ENCODE data around the gene MTMR1.

MTMR1 gene

DNA sequence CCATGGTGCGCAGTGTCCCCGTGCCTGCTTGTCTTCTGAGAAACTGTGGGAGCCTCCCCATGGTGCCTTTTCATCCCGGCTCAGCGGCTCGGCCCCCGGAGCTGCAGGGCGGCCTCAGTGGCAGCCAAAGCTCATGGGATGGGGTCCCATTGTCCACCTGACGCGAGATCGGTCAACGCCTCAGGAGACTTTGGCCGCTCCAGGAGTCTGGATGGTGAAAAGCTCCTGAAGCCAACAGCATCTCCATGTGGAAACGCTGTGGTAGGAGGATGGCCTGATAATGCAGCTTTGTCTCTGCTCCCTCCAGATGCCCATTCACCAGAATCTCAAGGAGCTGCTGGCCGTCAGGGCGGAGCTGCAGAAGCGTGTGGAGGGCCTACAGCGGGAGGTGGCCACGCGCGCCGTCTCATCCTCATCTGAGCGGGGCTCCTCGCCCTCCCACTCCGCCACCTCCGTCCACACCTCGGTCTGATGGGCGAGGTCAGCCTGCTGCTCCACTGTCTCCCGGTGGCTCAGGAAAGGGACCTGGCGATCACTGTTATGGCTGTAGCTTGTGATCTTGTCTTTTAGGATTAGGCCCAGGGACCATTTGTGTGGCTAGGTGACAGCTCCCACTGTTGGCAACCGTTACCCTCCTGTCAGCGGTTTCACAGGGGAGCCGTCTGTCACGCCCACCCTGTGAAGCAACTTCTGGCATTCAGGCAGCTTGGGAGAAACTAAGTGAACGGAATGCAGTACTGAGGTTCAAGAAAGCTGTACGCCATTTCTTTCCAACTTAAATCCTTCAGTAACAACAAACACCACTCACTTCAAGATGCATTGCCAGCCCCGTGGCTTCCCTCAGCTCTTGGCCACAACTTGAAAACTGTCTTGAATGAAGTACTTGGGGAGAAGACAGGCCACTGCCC, 69.3 kb downstream of the MTMR1 start:
- H3K27ac Mint-ChIP-seq: no peak overlapping the region
- no peaks in the 10 kb centered on the region for H3K9me3 Mint-ChIP-seq
- no peaks in the 10 kb centered on the region for H3K27me3 Mint-ChIP-seq (ENCODE audit: low read depth)
- peaks cover 16% of the 10 kb centered on the region for H3K36me3 Mint-ChIP-seq (ENCODE audit: low read depth)
- no peak overlapping the region for H3K4me3 Mint-ChIP-seq
- no peaks in the 10 kb centered on the region for H3K4me1 Mint-ChIP-seq (ENCODE audit: low read depth)

DNA sequence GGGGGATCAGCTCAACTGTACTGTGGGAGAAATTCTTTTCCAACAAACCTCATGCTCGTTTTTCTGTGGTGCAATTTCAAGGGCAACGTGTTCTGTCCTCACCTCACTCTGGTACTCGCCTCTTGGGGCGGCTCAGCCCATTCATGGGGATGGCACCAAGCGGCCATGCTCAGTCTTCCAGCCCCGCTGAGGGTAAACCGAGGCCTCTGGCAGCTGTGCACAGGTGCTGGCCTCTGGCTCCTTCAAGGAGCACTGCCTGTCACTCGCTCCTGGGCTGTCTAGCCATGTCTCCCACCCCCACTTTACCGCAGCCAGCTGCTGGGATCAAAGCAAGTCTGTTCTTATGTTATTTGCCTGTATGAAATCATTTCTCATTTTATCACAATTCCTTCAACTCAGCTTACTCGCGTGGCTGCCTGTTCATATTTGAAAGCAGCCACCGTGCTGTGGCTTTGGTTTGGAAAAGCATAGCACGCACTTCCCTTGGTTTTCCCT, 70.2 kb downstream of the MTMR1 start:
- Mint-ChIP-seq H3K36me3 (ENCODE audit: low read depth) (peaks cover 13% of the 10 kb centered on the region), H3K27me3 (ENCODE audit: low read depth) (no peaks in the 10 kb centered on the region), H3K27ac (no peak overlapping the region), H3K4me1 (ENCODE audit: low read depth) (no peaks in the 10 kb centered on the region), H3K4me3 (no peak overlapping the region), H3K9me3 (no peaks in the 10 kb centered on the region)

DNA sequence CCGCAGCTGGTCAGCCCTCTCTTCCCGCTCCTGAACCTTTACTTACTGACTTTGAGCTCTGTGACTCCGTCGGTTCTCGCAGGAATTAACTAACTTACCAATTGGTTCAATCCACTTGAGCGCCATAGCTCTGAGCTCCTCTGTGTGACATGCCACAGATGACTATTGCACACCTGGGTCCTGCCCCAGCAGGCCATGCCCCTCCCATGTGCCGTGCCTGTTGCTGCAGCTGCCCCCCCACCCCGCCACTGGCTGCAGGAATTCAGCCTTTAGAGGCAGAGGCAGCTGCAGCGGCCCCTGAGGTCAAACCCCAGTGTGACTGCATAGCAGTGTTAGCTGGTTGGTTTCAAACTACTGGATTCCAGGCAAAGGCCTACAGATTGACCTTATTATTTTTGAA, 70.6 kb downstream of the MTMR1 start:
- Mint-ChIP-seq H3K9me3 (no peaks in the 10 kb centered on the region), H3K4me1 (ENCODE audit: low read depth) (no peaks in the 10 kb centered on the region), H3K36me3 (ENCODE audit: low read depth) (peaks cover 11% of the 10 kb centered on the region), H3K27ac (no peak overlapping the region), H3K27me3 (ENCODE audit: low read depth) (no peaks in the 10 kb centered on the region), H3K4me3 (no peak overlapping the region)

DNA sequence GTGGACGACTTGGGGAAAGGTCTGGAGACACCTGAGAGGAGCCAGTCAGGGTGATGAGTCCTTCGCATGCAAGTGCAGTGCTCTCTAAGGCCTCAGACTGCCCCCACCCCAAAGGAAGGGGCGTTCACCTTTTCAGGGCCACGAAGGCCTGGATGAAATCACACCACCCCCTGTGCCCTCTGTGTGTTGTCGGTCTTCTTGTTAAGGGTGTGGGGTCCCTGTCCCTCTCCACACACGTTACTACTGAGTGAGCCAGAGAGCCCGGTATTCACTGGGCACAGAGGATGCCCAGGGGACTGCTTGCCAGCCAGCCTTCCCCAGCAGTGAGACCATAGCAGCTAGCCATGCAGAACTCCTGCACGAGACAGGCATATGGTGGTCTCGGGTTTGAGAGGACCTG, 72.0 kb downstream of the MTMR1 start:
- peaks cover 7% of the 10 kb centered on the region for H3K36me3 Mint-ChIP-seq (ENCODE audit: low read depth)

DNA sequence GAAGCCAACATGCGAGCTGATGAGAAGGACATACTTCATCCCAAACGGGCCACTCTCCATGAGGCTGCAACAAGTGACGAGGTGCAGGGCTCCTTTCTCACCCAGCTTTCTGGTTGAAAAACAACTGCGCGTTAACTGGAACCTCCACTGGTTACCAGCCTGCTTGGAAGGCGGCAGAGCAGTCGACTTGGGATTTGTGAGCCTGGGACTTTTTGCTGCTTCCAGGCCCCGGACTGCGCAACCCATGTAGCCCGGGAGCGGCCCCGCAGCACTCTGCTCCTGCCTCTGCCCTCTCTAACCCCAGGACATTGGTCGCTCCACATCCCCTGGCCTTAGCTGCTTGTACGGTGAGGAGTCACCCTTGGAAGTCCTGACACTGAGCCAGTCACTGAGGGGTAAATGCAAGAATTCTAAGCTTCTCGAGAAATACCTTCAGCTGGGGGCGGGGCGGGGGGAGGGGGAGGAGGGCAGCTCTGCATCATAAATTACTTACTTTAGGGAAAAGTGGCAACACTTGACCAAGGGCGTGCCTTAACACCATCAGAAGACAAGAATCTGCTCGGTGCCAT, 72.7 kb downstream of the MTMR1 start:
- no peaks in the 10 kb centered on the region for H3K9me3 Mint-ChIP-seq
- no peak overlapping the region for H3K4me3 Mint-ChIP-seq
- no peaks in the 10 kb centered on the region for H3K4me1 Mint-ChIP-seq (ENCODE audit: low read depth)
- no peak overlapping the region for H3K27ac Mint-ChIP-seq
- peaks cover 7% of the 10 kb centered on the region for H3K36me3 Mint-ChIP-seq (ENCODE audit: low read depth)
- H3K27me3 Mint-ChIP-seq (ENCODE audit: low read depth): no peaks in the 10 kb centered on the region

More for the DNA sequence above, 72.0 kb downstream of the MTMR1 start:
- no peaks in the 10 kb centered on the region for H3K9me3 Mint-ChIP-seq
- H3K27ac Mint-ChIP-seq: no peak overlapping the region
- no peak overlapping the region for H3K4me3 Mint-ChIP-seq
- H3K4me1 Mint-ChIP-seq (ENCODE audit: low read depth): no peaks in the 10 kb centered on the region
- no peaks in the 10 kb centered on the region for H3K27me3 Mint-ChIP-seq (ENCODE audit: low read depth)

DNA sequence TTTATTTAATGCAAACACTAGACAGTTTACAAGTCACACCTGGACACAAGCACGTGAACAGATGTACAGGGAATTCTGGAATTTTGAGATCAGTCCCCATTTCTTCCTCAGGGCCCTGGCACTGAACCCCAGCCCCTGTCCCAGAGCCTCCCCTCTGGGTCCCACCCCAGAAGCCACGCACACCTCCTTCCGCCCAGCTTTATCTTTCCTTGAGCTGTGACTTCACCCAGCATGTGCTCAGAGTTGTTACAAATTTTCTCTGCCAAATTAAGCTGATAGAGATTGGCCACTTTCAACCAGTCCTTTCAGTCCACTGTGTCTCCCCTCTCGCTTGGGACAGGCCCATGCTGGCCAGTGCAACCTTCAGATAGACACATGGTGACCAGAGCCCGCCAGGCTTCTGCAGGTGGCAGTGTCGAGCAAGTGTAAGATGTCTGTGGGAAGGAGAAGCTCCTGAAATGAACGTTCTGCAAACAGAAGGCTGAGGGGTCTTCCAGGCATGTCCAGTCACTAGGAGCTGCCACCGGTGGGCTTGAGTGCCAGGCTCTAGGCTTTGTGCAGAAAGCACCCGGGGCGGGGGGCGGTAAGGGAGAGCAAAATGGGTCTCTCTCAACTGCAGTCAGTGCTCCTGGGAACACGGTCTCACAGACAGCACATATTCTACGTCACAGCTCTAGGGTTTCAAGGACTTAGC, 73.3 kb downstream of the MTMR1 start:
- Mint-ChIP-seq H3K4me3 (no peak overlapping the region), H3K27me3 (ENCODE audit: low read depth) (no peaks in the 10 kb centered on the region), H3K27ac (no peak overlapping the region), H3K36me3 (ENCODE audit: low read depth) (peaks cover 7% of the 10 kb centered on the region), H3K9me3 (no peaks in the 10 kb centered on the region), H3K4me1 (ENCODE audit: low read depth) (no peaks in the 10 kb centered on the region)

DNA sequence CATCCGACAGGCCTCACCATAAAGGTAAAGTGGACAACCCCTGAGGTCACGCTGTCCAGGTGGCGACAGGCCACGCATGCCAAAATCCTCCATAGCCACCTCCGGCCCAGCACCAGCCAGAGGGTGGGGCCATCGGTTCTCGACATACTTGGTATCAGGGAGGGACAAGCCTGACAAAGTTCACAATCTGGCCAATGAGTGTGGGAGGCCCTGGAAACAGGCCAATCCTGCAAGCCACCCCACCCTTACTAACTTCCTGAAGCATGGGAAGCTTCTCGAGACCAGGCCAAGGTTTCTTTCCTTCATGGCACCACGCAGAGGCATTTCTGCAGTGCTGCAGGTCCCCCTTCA, 73.8 kb downstream of the MTMR1 start:
- no peak overlapping the region for H3K27ac Mint-ChIP-seq
- no peak overlapping the region for H3K4me3 Mint-ChIP-seq
- H3K27me3 Mint-ChIP-seq (ENCODE audit: low read depth): no peaks in the 10 kb centered on the region
- no peaks in the 10 kb centered on the region for H3K9me3 Mint-ChIP-seq
- peaks cover 7% of the 10 kb centered on the region for H3K36me3 Mint-ChIP-seq (ENCODE audit: low read depth)
- H3K4me1 Mint-ChIP-seq (ENCODE audit: low read depth): no peaks in the 10 kb centered on the region

DNA sequence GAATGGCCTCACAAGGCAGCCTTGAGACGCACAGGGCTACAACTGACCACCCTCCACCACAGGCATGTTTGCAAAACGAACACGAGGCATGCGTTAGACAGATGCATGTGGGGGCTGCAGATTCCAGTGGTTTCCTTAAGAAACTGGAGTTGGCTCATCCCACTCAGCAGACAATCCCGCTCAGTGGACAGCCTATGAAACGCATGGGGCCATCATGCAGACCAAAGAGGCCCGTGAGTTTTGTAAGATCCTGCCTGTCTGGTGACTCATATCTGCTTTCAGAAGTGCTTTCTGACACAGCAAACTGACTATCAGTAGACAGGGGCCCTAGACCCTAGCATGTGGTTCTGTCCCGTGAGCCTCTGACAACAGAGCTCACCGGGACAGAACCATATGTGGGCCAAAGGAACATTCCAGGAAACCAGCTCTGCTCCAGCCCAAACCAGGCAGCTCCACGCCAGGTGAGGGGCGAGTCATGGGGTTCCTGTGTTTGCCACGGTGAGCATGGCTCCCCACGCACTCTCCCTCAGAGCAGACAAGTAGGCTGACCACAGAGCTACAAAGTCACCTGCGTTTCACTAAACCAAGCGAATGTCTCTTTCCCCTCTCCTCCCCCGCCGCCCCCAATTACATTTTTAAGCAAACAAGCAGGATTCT, 74.4 kb downstream of the MTMR1 start:
- Mint-ChIP-seq H3K27ac (no peak overlapping the region), H3K4me1 (ENCODE audit: low read depth) (no peaks in the 10 kb centered on the region), H3K9me3 (no peaks in the 10 kb centered on the region), H3K27me3 (ENCODE audit: low read depth) (no peaks in the 10 kb centered on the region), H3K4me3 (no peak overlapping the region), H3K36me3 (ENCODE audit: low read depth) (peaks cover 5% of the 10 kb centered on the region)

DNA sequence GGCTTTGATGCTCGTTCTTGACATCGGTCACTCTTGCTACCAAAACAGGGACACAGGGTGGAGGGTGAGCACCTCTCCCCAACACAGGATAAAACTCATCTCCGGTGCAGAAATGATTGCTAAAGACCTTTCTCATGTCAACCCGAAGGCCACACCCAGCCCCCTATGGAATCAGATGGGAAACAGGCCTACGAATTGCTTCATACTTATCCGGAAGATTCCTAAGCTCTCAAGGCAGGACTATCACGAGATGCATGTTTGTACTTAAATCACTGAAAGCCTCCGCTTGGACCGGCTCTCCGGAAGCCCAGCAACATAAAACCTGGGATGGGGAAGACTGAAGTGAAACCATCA, 74.9 kb downstream of the MTMR1 start:
- Mint-ChIP-seq H3K9me3 (no peaks in the 10 kb centered on the region), H3K36me3 (ENCODE audit: low read depth) (peaks cover 4% of the 10 kb centered on the region), H3K27ac (no peak overlapping the region), H3K27me3 (ENCODE audit: low read depth) (no peaks in the 10 kb centered on the region), H3K4me3 (no peak overlapping the region), H3K4me1 (ENCODE audit: low read depth) (no peaks in the 10 kb centered on the region)

DNA sequence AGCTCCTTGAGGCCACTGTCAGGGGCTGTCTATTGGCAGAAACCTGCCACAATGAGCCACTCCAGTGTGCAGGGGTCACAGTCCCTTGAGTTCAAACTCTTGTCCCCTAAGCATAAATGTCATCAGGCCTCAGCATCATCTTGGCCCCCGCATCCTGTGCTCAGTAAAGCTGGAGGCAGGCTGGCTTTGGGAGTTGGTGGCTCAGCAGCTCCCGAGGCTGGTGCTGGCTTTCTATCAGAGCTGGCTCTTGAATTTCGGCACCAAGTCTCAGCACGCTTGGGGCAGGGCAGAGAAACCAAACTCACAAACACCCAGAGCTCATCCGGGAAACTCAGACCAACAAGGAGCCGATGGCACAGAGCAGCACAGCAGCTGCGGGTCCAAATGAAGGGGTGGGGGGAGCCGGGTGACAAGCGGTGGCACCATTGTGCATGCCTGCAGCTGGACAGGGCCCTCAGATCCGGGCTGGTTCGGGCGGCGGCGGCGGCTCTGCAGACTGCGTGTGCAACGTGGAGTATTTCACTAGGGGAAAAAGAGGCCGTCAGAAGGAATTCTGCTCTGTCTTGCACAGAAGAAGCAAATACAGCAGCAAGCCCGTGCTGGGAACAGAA, 75.5 kb downstream of the MTMR1 start:
- Mint-ChIP-seq H3K9me3 (no peaks in the 10 kb centered on the region), H3K27ac (no peak overlapping the region), H3K4me1 (ENCODE audit: low read depth) (no peaks in the 10 kb centered on the region)

DNA sequence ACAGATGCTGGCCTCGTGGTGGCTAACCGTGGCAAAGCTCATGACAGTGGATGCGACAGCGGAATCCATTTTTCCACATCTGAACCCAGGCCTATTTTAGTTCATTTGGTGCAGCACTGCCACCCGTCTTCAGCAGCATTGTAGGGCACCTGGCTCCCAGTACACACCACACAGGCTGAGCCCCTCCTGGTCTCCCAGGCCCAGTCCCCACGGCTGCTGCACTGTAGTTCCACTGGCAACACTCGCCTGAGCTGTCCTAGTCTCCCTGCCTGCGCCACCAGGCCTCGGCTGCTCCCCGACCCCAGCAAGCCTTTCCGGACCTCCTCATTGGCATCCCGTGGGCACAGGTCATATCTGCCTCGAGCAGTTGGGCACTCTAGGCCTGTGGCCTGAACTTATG, 76.2 kb downstream of the MTMR1 start:
- Mint-ChIP-seq H3K4me1 (ENCODE audit: low read depth) (no peaks in the 10 kb centered on the region), H3K27me3 (ENCODE audit: low read depth) (no peaks in the 10 kb centered on the region), H3K27ac (no peak overlapping the region), H3K4me3 (no peak overlapping the region), H3K36me3 (ENCODE audit: low read depth) (peaks cover 4% of the 10 kb centered on the region), H3K9me3 (no peaks in the 10 kb centered on the region)

More for the DNA sequence above, 75.5 kb downstream of the MTMR1 start:
- Mint-ChIP-seq H3K4me3 (no peak overlapping the region), H3K36me3 (ENCODE audit: low read depth) (peaks cover 4% of the 10 kb centered on the region), H3K27me3 (ENCODE audit: low read depth) (no peaks in the 10 kb centered on the region)

DNA sequence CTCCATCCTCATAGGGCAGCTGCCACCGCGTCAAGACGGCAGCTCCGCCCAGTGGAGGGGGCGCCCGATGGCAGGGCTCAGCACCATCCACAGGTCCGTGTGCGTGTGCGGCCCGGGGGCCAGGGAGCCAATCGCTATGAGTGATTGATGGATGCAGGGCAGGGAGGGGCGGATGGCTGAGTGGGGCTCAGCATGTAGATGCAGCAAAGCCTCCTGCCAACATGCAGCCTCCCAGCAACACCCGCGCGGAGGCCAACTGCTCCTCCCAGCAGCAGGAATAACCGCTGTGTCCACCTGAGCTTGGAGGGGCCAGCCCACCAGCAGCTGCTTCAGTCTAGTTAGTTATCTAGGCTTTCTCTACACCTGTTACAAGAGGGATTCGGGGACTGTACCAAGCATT, 77.4 kb downstream of the MTMR1 start:
- H3K4me1 Mint-ChIP-seq (ENCODE audit: low read depth): no peaks in the 10 kb centered on the region
- no peaks in the 10 kb centered on the region for H3K36me3 Mint-ChIP-seq (ENCODE audit: low read depth)
- no peaks in the 10 kb centered on the region for H3K9me3 Mint-ChIP-seq
- no peak overlapping the region for H3K27ac Mint-ChIP-seq
- no peaks in the 10 kb centered on the region for H3K27me3 Mint-ChIP-seq (ENCODE audit: low read depth)
- no peak overlapping the region for H3K4me3 Mint-ChIP-seq

DNA sequence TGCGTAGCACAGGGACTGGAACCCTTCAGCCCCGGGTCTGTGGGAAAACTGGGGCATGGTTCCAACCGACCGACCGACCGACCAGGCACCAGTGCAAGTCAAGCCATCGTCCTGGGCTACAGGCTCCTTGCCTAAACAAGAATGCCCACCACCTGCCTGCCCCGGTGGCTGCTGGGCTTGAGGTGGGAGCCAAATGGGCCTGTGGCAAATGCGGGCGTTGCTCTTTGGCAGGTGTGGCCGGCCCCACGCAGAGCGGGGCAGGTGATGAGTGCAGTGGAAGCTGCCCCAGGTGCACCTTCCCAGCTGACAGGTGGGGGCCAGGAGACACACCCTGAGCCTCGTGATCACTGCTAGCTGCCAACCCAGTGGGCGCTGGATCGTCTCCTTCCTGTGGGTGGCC, 77.9 kb downstream of the MTMR1 start:
- no peaks in the 10 kb centered on the region for H3K27me3 Mint-ChIP-seq (ENCODE audit: low read depth)
- no peaks in the 10 kb centered on the region for H3K36me3 Mint-ChIP-seq (ENCODE audit: low read depth)
- H3K9me3 Mint-ChIP-seq: no peaks in the 10 kb centered on the region
- no peak overlapping the region for H3K4me3 Mint-ChIP-seq
- H3K27ac Mint-ChIP-seq: no peak overlapping the region
- H3K4me1 Mint-ChIP-seq (ENCODE audit: low read depth): no peaks in the 10 kb centered on the region
